ENCODE data around the gene FBXO8.

FBXO8 gene

GRCh38 chr4:174314770-174315169, 31.3 kb upstream of the FBXO8 start:
- Histone ChIP-seq H3K4me3 (ENCODE audit: low read depth, low read length) (no peak overlapping the region), H3K36me3 (ENCODE audit: control insufficient read depth in 2 of 2, insufficient read depth in 1 of 2, low read length in 2 of 2) (peaks cover 4 to 21% of the 10 kb centered on the region in 2 experiments; a peak in 1 of 3 replicates), H3K9me3 (ENCODE audit: control insufficient read depth, insufficient read depth, low read depth, low read length) (no peaks in the 10 kb centered on the region), H3K27ac (ENCODE audit: extremely low read depth, low read depth, low read length) (no peak overlapping the region), H3K4me1 (ENCODE audit: control insufficient read depth, insufficient read depth, low read length) (peaks cover 3% of the 10 kb centered on the region; the same call in 1 of the 2 replicates)
- ChIA-PET CTCF (interaction anchor here (0.5 kb wide), 1 partner anchor 104 kb away, joined by 4 read pairs; no protein-coding TSS in a partner anchor), POLR2A (no interaction called here)
- TF ChIP-seq ZNF132 (tag by site-specific recombination; IDR thresholded peaks at IDR 0.05; ENCODE audit: borderline replicate concordance) (no peak), ZBTB8A (tag by site-specific recombination; IDR thresholded peaks at IDR 0.05) (no peak), ZNF600 (tag by site-specific recombination; IDR thresholded peaks at IDR 0.05) (peak; percentile 32; the same call in 1 of the 2 replicates), PRDM1 (tag by site-specific recombination; IDR thresholded peaks at IDR 0.05) (peak; percentile 50; the same call in 1 of the 2 replicates), ZNF426 (tag by site-specific recombination; IDR thresholded peaks at IDR 0.05) (no peak), ZNF518A (tag by site-specific recombination; conservative IDR thresholded peaks at IDR 0.05; ENCODE audit: low read depth) (no peak), SP7 (tag by site-specific recombination; IDR thresholded peaks at IDR 0.05) (peak; percentile 38; the same call in 1 of the 2 replicates), ZNF10 (tag by site-specific recombination; IDR thresholded peaks at IDR 0.05) (no peak), ZBTB17 (tag by site-specific recombination; IDR thresholded peaks at IDR 0.05) (peak; percentile 23; the same call in 1 of the 2 replicates)

- peaks cover 3% of the 10 kb centered on the region; the same call in 1 of the 2 replicates for H3K4me1 ChIP-seq (ENCODE audit: control insufficient read depth, insufficient read depth, low read length)
- CTCF ChIA-PET, result no interaction called here
Measured at GRCh38 chr4:174314274-174314673, 30.8 kb upstream of the FBXO8 start.

More at GRCh38 chr4:174314274-174314673, 30.8 kb upstream of the FBXO8 start:
- POLR2A ChIA-PET, result no interaction called here
- no peak overlapping the region for H3K4me3 ChIP-seq (ENCODE audit: low read depth, low read length)
- H3K36me3 ChIP-seq (ENCODE audit: control insufficient read depth in 2 of 2, insufficient read depth in 1 of 2, low read length in 2 of 2), result peaks cover 4 to 20% of the 10 kb centered on the region in 2 experiments; a peak in 1 of 3 replicates
- TF ChIP-seq ZFP69B (tag by site-specific recombination; IDR thresholded peaks at IDR 0.05), result no peak
- TF ChIP-seq ZBTB26 (tag by site-specific recombination; optimal IDR thresholded peaks at IDR 0.05), result no peak
- TF ChIP-seq ZNF639 (tag by site-specific recombination; IDR thresholded peaks at IDR 0.05), result no peak
- no peak for TF ChIP-seq ZNF776 (tag by site-specific recombination; IDR thresholded peaks at IDR 0.05; ENCODE audit: borderline replicate concordance)
- TF ChIP-seq BCL11B (tag by site-specific recombination; IDR thresholded peaks at IDR 0.05; ENCODE audit: low read depth), result no peak
- no peak for TF ChIP-seq ZNF311 (tag by site-specific recombination; IDR thresholded peaks at IDR 0.05; ENCODE audit: borderline replicate concordance)
- TF ChIP-seq ZNF791 (tag by site-specific recombination; IDR thresholded peaks at IDR 0.05), result no peak
- no peak for TF ChIP-seq ZNF658 (tag by site-specific recombination; IDR thresholded peaks at IDR 0.05)
- TF ChIP-seq PRDM10 (tag by site-specific recombination; IDR thresholded peaks at IDR 0.05), result no peak
- no peak overlapping the region for H3K27ac ChIP-seq (ENCODE audit: extremely low read depth, low read depth, low read length)
- no peaks in the 10 kb centered on the region for H3K9me3 ChIP-seq (ENCODE audit: control insufficient read depth, insufficient read depth, low read depth, low read length)

Measured in HEK293 (cell line).